GM12878 (cell line): ENCODE measurements around the gene CEACAM1. TPM values are rescaled to one million over a fixed set of nuclear protein-coding genes. Genes with fewer than 3 reads are reported as not detected.

Experiments used
- ATF7 ChIP-seq: fragments of 450-650 bp; IDR thresholded peaks from 2 replicates; pipeline ENCODE4 v1.6.1; 2016; ENCODE audit warnings: low read depth, mild to moderate bottlenecking
- BHLHE40 ChIP-seq, 2 experiments: fragments of 450-650 bp in 1 of 2; IDR thresholded peaks; 2 replicates each; pipeline ENCODE4 v1.6.1; 2011 to 2017; ENCODE audit warnings: low read depth in 2 of 2, borderline replicate concordance in 1 of 2, improper control_type of control experiment in 1 of 2, low read length in 1 of 2, mild to moderate bottlenecking in 1 of 2
- CBFB ChIP-seq: IDR thresholded peaks from 2 replicates; pipeline ENCODE4 v1.6.1; 2016; ENCODE audit warnings: antibody characterized with exemption, low read depth
- CBX5 ChIP-seq: sonication (generic); IDR thresholded peaks from 2 replicates; pipeline ENCODE4 v1.6.1; 2016; ENCODE audit warnings: low read depth, moderate library complexity, mild to moderate bottlenecking, inconsistent platforms
- CHD1 ChIP-seq: IDR thresholded peaks from 2 replicates; pipeline ENCODE4 v1.6.1; 2012; ENCODE audit warnings: low read depth, low read length, improper control_type of control experiment
- CREM ChIP-seq: IDR thresholded peaks from 2 replicates; pipeline ENCODE4 v1.6.1; 2014; ENCODE audit warnings: antibody characterized with exemption, low read depth
- EED ChIP-seq: sonication (generic); IDR thresholded peaks from 2 replicates; pipeline ENCODE4 v1.6.1; 2016; ENCODE audit warnings: antibody characterized with exemption, low read depth
- ESRRA ChIP-seq: IDR thresholded peaks from 2 replicates; pipeline ENCODE4 v1.6.1; 2012; ENCODE audit warnings: mild to moderate bottlenecking, low read length, improper control_type of control experiment
- FOS ChIP-seq: IDR thresholded peaks from 3 replicates; pipeline ENCODE4 v1.6.1; 2011; ENCODE audit warnings: borderline replicate concordance; ENCODE audit not compliant: insufficient read length; ENCODE audit errors: extremely low read depth
- GATAD2B ChIP-seq: fragments of 450-650 bp; conservative IDR thresholded peaks from 2 replicates; pipeline ENCODE4 v1.6.1; 2017; ENCODE audit warnings: low read depth, mild to moderate bottlenecking, moderate library complexity
- KDM1A ChIP-seq: fragments of 200-600 bp; sonication (generic); IDR thresholded peaks from 2 replicates; pipeline ENCODE4 v1.6.1; 2016; ENCODE audit warnings: borderline replicate concordance
- MEF2A ChIP-seq: IDR thresholded peaks from 2 replicates; pipeline ENCODE4 v1.6.1; 2011; ENCODE audit warnings: low read depth, mild to moderate bottlenecking, low read length, moderate library complexity; ENCODE audit not compliant: insufficient read depth
- MTA3 ChIP-seq: IDR thresholded peaks from 2 replicates; pipeline ENCODE4 v1.6.1; 2012; ENCODE audit warnings: low read length, inconsistent platforms, borderline replicate concordance
- MXI1 ChIP-seq: fragments of 150-350 bp; IDR thresholded peaks from 2 replicates; pipeline ENCODE4 v1.6.1; 2011; ENCODE audit warnings: low read depth, mild to moderate bottlenecking, inconsistent platforms, low read length, improper control_type of control experiment
- NFIC ChIP-seq: IDR thresholded peaks from 2 replicates; pipeline ENCODE4 v1.6.1; 2012; ENCODE audit warnings: low read depth, mild to moderate bottlenecking, inconsistent platforms, low read length, moderate library complexity
- NFYA ChIP-seq: IDR thresholded peaks from 2 replicates; pipeline ENCODE4 v1.6.1; 2011; ENCODE audit warnings: low read depth, mild to moderate bottlenecking, low read length, improper control_type of control experiment, borderline replicate concordance
- NR2C1 ChIP-seq: fragments of 450-650 bp; IDR thresholded peaks from 2 replicates; pipeline ENCODE4 v1.6.1; 2017; ENCODE audit warnings: antibody characterized with exemption, mild to moderate bottlenecking, moderate library complexity
- PML ChIP-seq: IDR thresholded peaks from 2 replicates; pipeline ENCODE4 v1.6.1; 2012; ENCODE audit warnings: low read length, inconsistent platforms
- POLR2AphosphoS5 ChIP-seq: IDR thresholded peaks from 2 replicates; pipeline ENCODE4 v1.6.1; 2011; ENCODE audit warnings: mild to moderate bottlenecking, low read length, inconsistent platforms
- RUNX3 ChIP-seq: IDR thresholded peaks from 2 replicates; pipeline ENCODE4 v1.6.1; 2012; ENCODE audit warnings: low read length, inconsistent platforms
- SMAD1 ChIP-seq: fragments of 450-650 bp; IDR thresholded peaks from 2 replicates; pipeline ENCODE4 v1.6.1; 2018; ENCODE audit warnings: mild to moderate bottlenecking, low read depth; ENCODE audit not compliant: partially characterized antibody
- SMC3 ChIP-seq: IDR thresholded peaks from 2 replicates; pipeline ENCODE4 v1.6.1; 2011; ENCODE audit warnings: low read length, improper control_type of control experiment, borderline replicate concordance
- TAF1 ChIP-seq: IDR thresholded peaks from 2 replicates; pipeline ENCODE4 v1.6.1; 2011; ENCODE audit warnings: mild to moderate bottlenecking, low read depth, low read length, borderline replicate concordance
- ZNF207 ChIP-seq: fragments of 450-650 bp; IDR thresholded peaks from 2 replicates; pipeline ENCODE4 v1.6.1; 2014; ENCODE audit warnings: antibody characterized with exemption, mild to moderate bottlenecking, borderline replicate concordance
- ZNF217 ChIP-seq: fragments of 450-650 bp; IDR thresholded peaks from 2 replicates; pipeline ENCODE4 v1.6.1; 2017; ENCODE audit warnings: antibody characterized with exemption, mild to moderate bottlenecking
- ZNF274 ChIP-seq: IDR thresholded peaks from one replicate; pipeline ENCODE4 v1.8.0; 2011; ENCODE audit not compliant: insufficient read length, insufficient read depth
- ZNF622 ChIP-seq: fragments of 450-650 bp; IDR thresholded peaks from 2 replicates; pipeline ENCODE4 v1.6.1; 2017; ENCODE audit warnings: mild to moderate bottlenecking, inconsistent platforms
- polyA plus RNA-seq, 11 experiments: library from polyadenylated mRNA; depleted of rRNA in 4 of 11; unstranded in 6 of 11; stranded (reverse) in 5 of 11; fragments of >200 nt; fragmentation: Nextera tagmentation in 4 of 11; fragmentation: Illumina TruSeq in 1 of 11; extraction: Ambion mirVana in 4 of 11; extraction: Trizol in 1 of 11; gene quantifications; 1 replicate in 1 of 11; 2 replicates in 10 of 11; pipeline versions ENCODE4 v1.2.1 to v1.2.3, GENCODE V29; 2011 to 2016; ENCODE audit warnings: inconsistent platforms in 2 of 11, missing spikeins in 2 of 11, low read depth in 1 of 11
- total RNA-seq, 4 experiments: library from RNA; depleted of rRNA in 3 of 4; stranded (reverse); fragments of >200 nt in 3 of 4; fragmentation: Illumina TruSeq in 1 of 4; extraction: Trizol in 1 of 4; gene quantifications; 2 replicates each; pipeline versions ENCODE4 v1.2.1 to v1.2.3, GENCODE V29; 2013 to 2021
- TF ChIP-seq, protein P1 (sequence below): IDR thresholded peaks from 2 replicates; pipeline ENCODE4 v1.6.1; 2011; ENCODE audit warnings: borderline replicate concordance, low read depth, mild to moderate bottlenecking, moderate library complexity, low read length; ENCODE audit not compliant: insufficient read depth, poor library complexity, severe bottlenecking
- TF ChIP-seq, protein P2 (sequence below): fragments of 450-650 bp; IDR thresholded peaks from 2 replicates; pipeline ENCODE4 v1.6.1; 2017; ENCODE audit warnings: antibody characterized with exemption, mild to moderate bottlenecking, moderate library complexity

CEACAM1 gene
- total and polyA plus RNA-seq, 10 of the 15 experiments (the other 5 are each of a cell fraction or from before 2014, with no cell fraction given) = 3.9 to 24.0 (median 6.5) TPM

DNA sequence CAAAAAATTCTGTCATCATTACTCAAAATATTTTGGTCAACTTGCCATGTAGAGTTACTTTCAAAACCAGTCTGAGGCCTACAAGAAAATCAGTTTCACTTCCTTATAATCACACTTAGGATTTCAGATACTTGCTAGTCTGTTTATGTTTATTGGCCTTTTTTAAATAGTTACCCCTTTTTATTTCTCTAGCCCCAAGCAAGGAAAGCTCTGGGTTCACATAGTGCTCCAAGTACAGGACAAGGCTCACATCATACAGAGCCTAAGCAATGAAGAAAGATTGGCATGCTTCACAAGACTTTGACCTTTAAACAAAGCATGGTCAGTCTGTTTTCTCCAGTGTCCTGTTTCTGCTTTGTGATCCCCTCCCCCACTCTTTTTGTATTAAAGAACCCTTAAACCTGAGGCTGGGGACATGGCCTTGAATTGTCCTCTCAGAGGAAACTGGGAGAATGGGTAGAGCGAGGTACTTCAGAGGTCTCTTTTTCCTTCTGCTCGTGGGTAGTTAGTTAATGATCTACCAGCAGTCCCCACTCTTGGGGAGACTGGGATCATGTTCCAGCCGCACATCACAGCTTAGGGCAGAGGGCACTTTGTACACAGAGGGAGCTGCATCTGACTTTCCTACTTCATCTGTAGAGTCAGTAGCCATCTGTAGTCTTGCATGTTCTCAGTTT is 30.7 kb downstream of the CEACAM1 start (continued):
- TF ChIP-seq NFYA (no peak), NFIC (peak; percentile 85), MEF2A (0 out of 2 replicates have a peak, but pooled peaks have one; percentile 51), CBFB (no peak), MTA3 (peak; percentile 74), FOS (no peak), CREM (peak; percentile 53; the same call in 1 of the 2 replicates), GATAD2B (peak; percentile 71; the same call in 1 of the 2 replicates), ZNF207 (no peak), ZNF622 (no peak), ZNF217 (peak; percentile 79; the same call in 1 of the 2 replicates), ESRRA (no peak), CHD1 (no peak), TAF1 (no peak), SMAD1 (no peak), PML (peak; percentile 50; the same call in 1 of the 2 replicates), RUNX3 (peak; percentile 76), SMC3 (no peak), MXI1 (0 out of 2 replicates have a peak, but pooled peaks have one; percentile 51), ATF7 (peak; percentile 78), KDM1A (no peak), EED (peak; percentile 14; the same call in 1 of the 2 replicates), POLR2AphosphoS5 (no peak), BHLHE40 (IDR thresholded peaks at IDR 0.05; ENCODE audit: borderline replicate concordance in 1 of 2, low read depth in 2 of 2, low read length in 1 of 2) (peak in 1 of 2 experiments; percentile 14; a peak in 1 of 4 replicates), CBX5 (peak; percentile 43; the same call in 1 of the 2 replicates), ZNF274 (no peak), NR2C1 (no peak)
- TF ChIP-seq, protein P1, sequence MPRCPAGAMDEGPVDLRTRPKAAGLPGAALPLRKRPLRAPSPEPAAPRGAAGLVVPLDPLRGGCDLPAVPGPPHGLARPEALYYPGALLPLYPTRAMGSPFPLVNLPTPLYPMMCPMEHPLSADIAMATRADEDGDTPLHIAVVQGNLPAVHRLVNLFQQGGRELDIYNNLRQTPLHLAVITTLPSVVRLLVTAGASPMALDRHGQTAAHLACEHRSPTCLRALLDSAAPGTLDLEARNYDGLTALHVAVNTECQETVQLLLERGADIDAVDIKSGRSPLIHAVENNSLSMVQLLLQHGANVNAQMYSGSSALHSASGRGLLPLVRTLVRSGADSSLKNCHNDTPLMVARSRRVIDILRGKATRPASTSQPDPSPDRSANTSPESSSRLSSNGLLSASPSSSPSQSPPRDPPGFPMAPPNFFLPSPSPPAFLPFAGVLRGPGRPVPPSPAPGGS = peak; percentile 15
- TF ChIP-seq, protein P2, sequence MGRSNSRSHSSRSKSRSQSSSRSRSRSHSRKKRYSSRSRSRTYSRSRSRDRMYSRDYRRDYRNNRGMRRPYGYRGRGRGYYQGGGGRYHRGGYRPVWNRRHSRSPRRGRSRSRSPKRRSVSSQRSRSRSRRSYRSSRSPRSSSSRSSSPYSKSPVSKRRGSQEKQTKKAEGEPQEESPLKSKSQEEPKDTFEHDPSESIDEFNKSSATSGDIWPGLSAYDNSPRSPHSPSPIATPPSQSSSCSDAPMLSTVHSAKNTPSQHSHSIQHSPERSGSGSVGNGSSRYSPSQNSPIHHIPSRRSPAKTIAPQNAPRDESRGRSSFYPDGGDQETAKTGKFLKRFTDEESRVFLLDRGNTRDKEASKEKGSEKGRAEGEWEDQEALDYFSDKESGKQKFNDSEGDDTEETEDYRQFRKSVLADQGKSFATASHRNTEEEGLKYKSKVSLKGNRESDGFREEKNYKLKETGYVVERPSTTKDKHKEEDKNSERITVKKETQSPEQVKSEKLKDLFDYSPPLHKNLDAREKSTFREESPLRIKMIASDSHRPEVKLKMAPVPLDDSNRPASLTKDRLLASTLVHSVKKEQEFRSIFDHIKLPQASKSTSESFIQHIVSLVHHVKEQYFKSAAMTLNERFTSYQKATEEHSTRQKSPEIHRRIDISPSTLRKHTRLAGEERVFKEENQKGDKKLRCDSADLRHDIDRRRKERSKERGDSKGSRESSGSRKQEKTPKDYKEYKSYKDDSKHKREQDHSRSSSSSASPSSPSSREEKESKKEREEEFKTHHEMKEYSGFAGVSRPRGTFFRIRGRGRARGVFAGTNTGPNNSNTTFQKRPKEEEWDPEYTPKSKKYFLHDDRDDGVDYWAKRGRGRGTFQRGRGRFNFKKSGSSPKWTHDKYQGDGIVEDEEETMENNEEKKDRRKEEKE = no peak
